Kidney (tissue), 14 donors: Measurements from ENCODE around the gene ITCH. TPM values are rescaled to one million over a fixed set of nuclear protein-coding genes. Genes with fewer than 3 reads are reported as not detected.

Experiments used
- DNase-seq, 5 donors: peaks; one replicate each; pipeline ENCODE4 v3.0.0-alpha.2; 2013 to 2020
- FAIRE-seq: peaks from 2 replicates; lab custom pipeline; 2012; peaks lifted over from hg19 to GRCh38; lab: Jason Lieb, UNC
- H3K27ac ChIP-seq, 2 donors: one replicate each; pipeline ENCODE4 v1.7.0; 2013; ENCODE audit warnings: low read depth in 2 of 2, low read length in 2 of 2, inconsistent platforms in 1 of 2
- H3K27me3 ChIP-seq: one replicate; pipeline ENCODE4 v1.7.1; 2013; ENCODE audit warnings: low read length, inconsistent platforms; ENCODE audit not compliant: control insufficient read depth, insufficient read depth
- H3K36me3 ChIP-seq, 3 donors: one replicate each; pipeline versions ENCODE4 v1.7.0 to v1.7.1; 2013; ENCODE audit warnings: low read length in 3 of 3, control low read depth in 1 of 3, inconsistent platforms in 1 of 3; ENCODE audit not compliant: insufficient read depth in 3 of 3, control insufficient read depth in 2 of 3
- H3K4me1 ChIP-seq, 3 donors: one replicate each; pipeline versions ENCODE4 v1.7.0 to v1.7.1; 2013; ENCODE audit warnings: low read length in 3 of 3, inconsistent platforms in 1 of 3, low read depth in 1 of 3; ENCODE audit not compliant: control insufficient read depth in 2 of 3, insufficient read depth in 2 of 3
- H3K4me3 ChIP-seq, 3 donors: one replicate each; pipeline versions ENCODE4 v1.7.0 to v1.8.1; 2013; ENCODE audit warnings: low read length in 3 of 3, control low read depth in 1 of 3, inconsistent platforms in 1 of 3
- H3K9ac ChIP-seq, 3 donors: one replicate each; pipeline versions ENCODE4 v1.7.0 to v1.7.1; 2013; ENCODE audit warnings: low read length in 3 of 3, control low read depth in 1 of 3, inconsistent platforms in 1 of 3
- H3K9me3 ChIP-seq, 3 donors: one replicate each; pipeline versions ENCODE4 v1.7.0 to v1.7.1; 2013; ENCODE audit warnings: low read length in 3 of 3, control low read depth in 1 of 3, inconsistent platforms in 1 of 3; ENCODE audit not compliant: control insufficient read depth in 2 of 3, insufficient read depth in 1 of 3
- CTCF ChIP-seq: IDR thresholded peaks from 3 replicates; pipeline ENCODE4 v1.5.1; 2012; ENCODE audit warnings: mild to moderate bottlenecking, moderate library complexity, borderline replicate concordance; ENCODE audit not compliant: insufficient read depth; ENCODE audit errors: extremely low read depth
- intact Hi-C: fragments of 100-400 bp; cut with DNase I; formaldehyde crosslinking; loops from one replicate; pipeline ENCODE4 v1.11.1; 2022
- polyA plus RNA-seq: library from polyadenylated mRNA; stranded (reverse); fragments of 350-450 nt; fragmentation: Illumina TruSeq; extraction: RNeasy Lipid Tissue Mini Kit (QIAGEN cat#74804); gene quantifications from one replicate; pipeline ENCODE4 v1.2.3, GENCODE V29; 2014; ENCODE audit warnings: low read depth, low replicate concordance; ENCODE audit not compliant: insufficient read depth
- total RNA-seq: library from RNA; stranded (reverse); fragmentation: NEBNext Ultra II Directional; extraction: Animal tissue kit (Norgen Biotek cat#: 25700); gene quantifications from one replicate; pipeline ENCODE4 v1.2.1, GENCODE V29; 2021
- donor health status: control.
- donor health status: control.
- donor health status: control.
- donor health status: control.
- donor health status: control.
- donor health status: DM: yes; HTN: yes; CAD: no.
- donor health status: Normal renal cell carcinoma (clear cell type).

The ITCH gene
- total and polyA plus RNA-seq, 2 donors from 2014 or later, result 10.1 to 63.1 TPM

DNA sequence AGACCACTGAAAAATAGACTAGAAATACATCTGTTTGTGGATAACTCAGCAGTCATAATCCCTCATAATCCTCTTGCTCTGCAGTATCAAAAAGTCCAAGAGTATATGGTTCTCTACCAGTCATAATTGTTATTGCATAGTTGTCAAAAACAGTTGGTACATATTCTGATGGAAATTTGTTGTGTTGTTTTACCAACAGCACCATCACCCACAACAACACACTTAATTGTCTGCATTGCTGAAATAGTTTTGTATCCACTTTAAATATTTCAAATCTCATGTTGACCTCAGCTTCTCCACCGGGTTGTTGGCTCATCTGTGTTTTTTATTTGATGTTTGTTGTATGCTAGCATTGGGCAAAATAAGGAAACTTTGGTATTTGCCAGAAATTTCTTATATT is 39.4 kb downstream of the ITCH start:
- Histone ChIP-seq H3K36me3 (no peaks in the 10 kb centered on the region), H3K9ac (no peak overlapping the region), H3K27me3 (no peaks in the 10 kb centered on the region), H3K4me3 (no peak overlapping the region), H3K4me1 (peaks cover 0 to 9% (median 5%) of the 10 kb centered on the region in 3 donors), H3K9me3 (no peaks in the 10 kb centered on the region), H3K27ac (no peak overlapping the region)
- DNase-seq (no peak), FAIRE-seq (no peak)
- intact Hi-C loops, result no loop called here
- no peak for TF ChIP-seq CTCF

GRCh38 chr20:34403063-34403827 is 40.2 kb downstream of the ITCH start:
- Histone ChIP-seq H3K9me3 (no peaks in the 10 kb centered on the region), H3K27ac (no peak overlapping the region), H3K4me1 (peaks cover 0 to 9% (median 5%) of the 10 kb centered on the region in 3 donors), H3K4me3 (no peak overlapping the region), H3K9ac (no peak overlapping the region), H3K27me3 (no peaks in the 10 kb centered on the region), H3K36me3 (peaks cover 0 to 3% (median 1%) of the 10 kb centered on the region in 3 donors)
- DNase-seq (no peak), FAIRE-seq (no peak)
- no peak for TF ChIP-seq CTCF
- intact Hi-C loops, result no loop called here

GRCh38 chr20:34403908-34404307 is 40.8 kb downstream of the ITCH start:
- H3K4me1 ChIP-seq, result peaks cover 0 to 9% (median 5%) of the 10 kb centered on the region in 3 donors
- FAIRE-seq (no peak), DNase-seq (no peak)
- intact Hi-C loops, result no loop called here
- H3K9ac ChIP-seq, result no peak overlapping the region
- H3K4me3 ChIP-seq, result no peak overlapping the region
- TF ChIP-seq CTCF, result no peak
- no peaks in the 10 kb centered on the region for H3K9me3 ChIP-seq
- H3K27me3 ChIP-seq, result no peaks in the 10 kb centered on the region
- peaks cover 0 to 3% (median 2%) of the 10 kb centered on the region in 3 donors for H3K36me3 ChIP-seq
- no peak overlapping the region for H3K27ac ChIP-seq
